Measurements from ENCODE around the gene C1orf21.

The C1orf21 gene

DNA sequence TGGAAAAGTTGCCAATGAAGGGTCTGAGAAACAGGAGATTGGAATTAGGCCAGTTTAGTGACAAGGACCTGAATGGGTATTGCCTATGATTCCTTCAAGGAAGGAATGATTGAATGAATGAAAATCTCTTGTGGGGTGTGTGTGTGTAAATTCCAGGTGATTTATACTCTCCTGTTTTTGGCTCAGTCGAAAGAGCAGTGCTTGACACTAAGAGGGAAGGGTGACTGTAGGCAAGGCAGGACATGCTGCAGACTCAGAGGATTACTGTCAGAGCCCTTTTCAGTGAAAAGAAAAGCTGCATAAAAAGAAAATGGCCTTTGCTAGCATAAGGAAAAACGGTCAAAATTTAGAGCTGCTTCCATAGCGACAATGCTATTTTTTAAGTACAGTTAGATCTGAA is 30.1 kb downstream of the C1orf21 start:
- TF ChIP-seq GATA3 (IDR thresholded peaks at IDR 0.05; ENCODE audit: low read depth, low read length) = no peak
- TF ChIP-seq GATA2 (IDR thresholded peaks at IDR 0.05; ENCODE audit: low read depth, low read length) = no peak

DNA sequence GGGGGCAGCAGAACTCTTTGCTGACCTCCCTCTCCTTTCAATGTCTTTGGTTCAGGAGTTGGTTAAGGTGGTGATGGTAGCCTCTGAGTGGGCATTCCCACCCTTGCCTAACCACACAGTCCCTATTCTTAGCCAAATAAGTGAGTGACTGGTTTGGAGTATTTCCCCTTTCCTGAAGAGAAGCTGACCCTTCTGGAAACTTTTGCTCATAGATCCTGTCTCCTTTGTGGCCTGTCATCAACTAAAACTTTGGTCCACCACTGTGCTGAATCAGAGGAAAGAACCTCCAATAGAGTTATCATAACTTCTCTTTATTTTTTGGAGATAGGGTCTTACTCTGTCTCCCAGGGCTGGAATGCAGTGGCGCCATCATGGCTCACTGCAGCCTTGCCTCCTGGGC is 31.1 kb downstream of the C1orf21 start:
- TF ChIP-seq GATA3 (IDR thresholded peaks at IDR 0.05; ENCODE audit: low read depth, low read length) (no peak), GATA2 (IDR thresholded peaks at IDR 0.05; ENCODE audit: low read depth, low read length) (no peak)

DNA sequence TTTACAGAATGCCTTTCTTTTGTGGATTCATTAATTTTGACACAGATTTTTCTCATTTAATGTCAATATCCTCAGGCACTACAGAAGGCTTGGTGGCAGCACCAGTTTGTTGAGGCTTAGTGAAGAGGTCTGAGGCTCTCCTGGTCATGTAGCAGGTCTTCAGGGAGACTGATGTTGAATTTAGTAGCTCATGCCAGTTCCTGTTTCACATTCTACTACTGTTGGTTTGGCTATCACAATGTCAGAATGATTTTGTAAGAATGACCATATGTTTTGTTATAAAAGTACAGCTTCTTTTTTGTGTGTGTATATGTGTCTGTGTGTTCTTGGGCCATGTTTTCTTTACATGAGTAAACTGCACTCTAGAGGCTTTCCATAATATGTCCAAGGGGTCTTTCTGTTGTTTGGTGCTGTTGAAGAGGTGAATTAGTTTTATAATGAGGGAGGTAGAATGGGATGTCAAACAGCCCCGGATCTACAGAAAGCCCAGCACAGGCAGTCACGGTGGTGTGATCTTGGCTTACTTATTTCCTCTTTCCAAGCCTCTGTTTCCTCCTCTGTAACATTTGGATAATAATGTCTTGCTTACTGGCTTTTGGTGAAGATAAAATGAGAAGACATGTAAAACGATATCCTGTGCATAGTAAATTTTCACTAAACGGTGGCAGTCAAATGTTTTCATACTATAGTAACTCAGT is 32.0 kb downstream of the C1orf21 start:
- no peak for TF ChIP-seq GATA3 (IDR thresholded peaks at IDR 0.05; ENCODE audit: low read depth, low read length)
- TF ChIP-seq GATA2 (IDR thresholded peaks at IDR 0.05; ENCODE audit: low read depth, low read length) = no peak

DNA sequence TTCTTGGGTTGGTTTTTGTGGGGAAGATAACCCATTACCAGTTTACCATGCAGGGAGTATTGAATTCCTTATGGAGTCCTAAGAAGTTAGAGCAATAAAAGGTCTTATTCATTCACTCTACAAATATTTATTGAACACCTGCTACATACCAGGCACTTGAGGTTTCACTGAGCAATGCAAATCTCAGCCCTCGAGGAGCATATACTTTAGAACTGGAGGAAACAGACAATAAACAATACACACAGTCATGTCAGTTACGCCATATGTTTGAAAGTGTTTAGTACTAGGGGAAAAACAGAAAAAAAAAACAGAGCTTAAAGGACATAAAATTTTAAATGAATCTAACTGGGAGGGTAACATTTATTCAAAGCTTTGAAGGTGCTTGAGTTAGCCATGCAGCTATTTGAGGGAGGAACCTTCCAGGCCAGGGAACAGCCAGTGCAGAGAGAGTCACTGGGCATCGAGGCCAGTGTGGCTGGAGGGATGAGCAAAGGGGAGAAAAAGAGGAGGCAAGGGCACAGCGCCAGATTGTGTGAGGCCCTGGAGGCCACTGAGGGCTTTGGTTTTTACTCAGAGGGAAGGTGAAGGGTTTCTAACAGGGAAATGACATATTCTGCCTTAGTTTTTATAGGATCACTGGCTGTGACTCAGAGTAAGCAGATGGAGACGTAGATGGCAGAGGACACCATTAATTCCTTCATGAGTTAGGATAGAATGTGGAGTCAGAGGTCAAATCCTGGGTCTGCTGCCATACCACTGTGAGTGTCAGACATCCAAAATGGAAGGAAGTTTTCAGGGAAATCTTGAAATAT is 32.7 kb downstream of the C1orf21 start:
- TF ChIP-seq GATA2 (IDR thresholded peaks at IDR 0.05; ENCODE audit: low read depth, low read length) (no peak), GATA3 (IDR thresholded peaks at IDR 0.05; ENCODE audit: low read depth, low read length) (no peak)

DNA sequence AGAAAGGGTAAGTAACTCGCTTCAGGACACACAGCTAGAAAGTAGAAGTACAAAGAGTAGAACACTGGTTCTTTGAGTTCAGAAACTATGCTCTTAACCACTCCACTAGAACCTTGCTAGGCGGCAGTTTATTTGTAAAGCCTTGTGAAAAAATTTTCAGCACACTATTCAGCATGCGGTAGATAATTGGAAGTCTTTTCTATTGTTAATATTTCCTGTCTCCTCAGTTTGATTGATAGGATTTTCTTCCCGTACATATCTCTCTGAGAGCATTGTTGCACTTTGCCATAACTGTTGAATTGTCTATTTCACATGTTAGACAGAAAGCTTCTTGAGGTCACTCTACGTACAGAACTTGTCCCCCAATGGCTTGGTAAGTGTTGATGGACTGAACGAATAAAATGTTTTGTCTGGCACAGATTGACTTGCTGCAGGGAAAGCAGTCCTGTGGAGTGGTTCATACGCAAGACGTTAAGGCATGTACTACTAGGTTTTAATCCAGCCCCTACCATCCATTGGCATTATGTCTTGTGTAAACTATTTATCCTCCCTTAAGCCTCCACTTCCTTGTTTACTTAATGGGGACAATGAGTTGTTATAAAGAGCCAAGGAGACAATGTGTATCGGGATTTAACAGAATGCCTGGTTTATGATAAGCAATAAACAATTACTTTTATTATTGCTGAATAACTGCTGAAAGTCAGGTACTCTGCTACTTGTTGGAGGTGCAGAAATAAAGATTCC is 35.8 kb downstream of the C1orf21 start:
- TF ChIP-seq GATA2 (IDR thresholded peaks at IDR 0.05; ENCODE audit: low read depth, low read length) = no peak

DNA sequence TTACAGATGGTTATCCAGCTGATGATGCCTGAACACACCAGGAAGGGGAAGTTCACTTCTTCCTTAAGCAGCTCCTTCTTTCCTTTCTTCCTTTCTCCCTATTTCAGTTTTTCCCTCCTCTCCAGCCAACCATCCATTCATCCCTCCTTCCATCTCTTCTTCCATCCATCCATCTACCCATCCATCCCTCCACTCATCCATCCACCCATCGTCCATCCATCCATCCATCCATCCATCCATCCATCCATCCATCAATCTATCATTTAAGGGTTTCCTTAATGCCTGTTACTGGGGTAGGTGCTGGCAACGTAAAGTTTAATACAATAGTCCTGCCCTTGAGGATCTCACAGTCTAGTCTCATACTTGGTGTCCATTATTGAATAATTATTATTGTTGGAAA is 36.8 kb downstream of the C1orf21 start:
- no peak for TF ChIP-seq GATA3 (IDR thresholded peaks at IDR 0.05; ENCODE audit: low read depth, low read length)
- TF ChIP-seq GATA2 (IDR thresholded peaks at IDR 0.05; ENCODE audit: low read depth, low read length) = no peak

DNA sequence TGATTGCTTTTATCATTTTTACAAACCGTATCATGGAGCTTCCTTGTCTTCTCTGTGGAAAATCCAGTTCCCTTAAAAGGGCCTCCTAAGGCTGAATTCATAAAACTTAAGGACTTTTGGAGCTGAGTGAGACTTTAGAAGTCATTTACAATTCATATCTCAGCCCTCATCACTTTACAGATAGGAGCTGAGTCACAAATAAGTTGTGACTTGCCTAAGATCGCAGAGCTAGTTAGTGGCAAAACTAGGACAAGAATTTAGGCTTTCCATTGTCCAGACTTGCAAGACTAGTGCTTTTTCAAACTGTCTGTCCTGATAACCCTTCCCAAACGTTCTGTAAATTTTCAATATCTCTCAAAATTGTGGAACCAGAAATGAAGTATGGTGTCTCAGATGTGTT is 37.3 kb downstream of the C1orf21 start:
- TF ChIP-seq GATA3 (IDR thresholded peaks at IDR 0.05; ENCODE audit: low read depth, low read length) = no peak
- no peak for TF ChIP-seq GATA2 (IDR thresholded peaks at IDR 0.05; ENCODE audit: low read depth, low read length)

DNA sequence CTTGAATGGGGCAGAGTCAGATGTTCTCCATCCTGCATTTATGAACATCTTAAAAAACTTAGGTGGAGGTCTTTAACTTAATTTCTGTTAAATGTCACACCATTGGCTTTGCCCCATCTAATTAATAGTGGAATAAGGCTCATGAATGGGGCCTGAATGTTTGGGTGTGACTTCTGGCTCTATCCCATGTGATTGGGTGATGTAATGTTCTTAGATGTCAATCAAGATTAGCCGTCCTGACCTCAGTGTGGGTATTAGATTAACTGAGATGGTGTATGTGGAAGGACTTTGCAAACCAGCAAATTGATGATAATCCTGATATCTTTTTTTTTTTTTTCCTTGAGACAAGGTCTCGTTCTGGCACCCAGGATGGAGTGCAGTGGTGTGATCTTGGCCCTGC is 38.1 kb downstream of the C1orf21 start:
- TF ChIP-seq GATA3 (IDR thresholded peaks at IDR 0.05; ENCODE audit: low read depth, low read length) = no peak
- TF ChIP-seq GATA2 (IDR thresholded peaks at IDR 0.05; ENCODE audit: low read depth, low read length) = no peak

DNA sequence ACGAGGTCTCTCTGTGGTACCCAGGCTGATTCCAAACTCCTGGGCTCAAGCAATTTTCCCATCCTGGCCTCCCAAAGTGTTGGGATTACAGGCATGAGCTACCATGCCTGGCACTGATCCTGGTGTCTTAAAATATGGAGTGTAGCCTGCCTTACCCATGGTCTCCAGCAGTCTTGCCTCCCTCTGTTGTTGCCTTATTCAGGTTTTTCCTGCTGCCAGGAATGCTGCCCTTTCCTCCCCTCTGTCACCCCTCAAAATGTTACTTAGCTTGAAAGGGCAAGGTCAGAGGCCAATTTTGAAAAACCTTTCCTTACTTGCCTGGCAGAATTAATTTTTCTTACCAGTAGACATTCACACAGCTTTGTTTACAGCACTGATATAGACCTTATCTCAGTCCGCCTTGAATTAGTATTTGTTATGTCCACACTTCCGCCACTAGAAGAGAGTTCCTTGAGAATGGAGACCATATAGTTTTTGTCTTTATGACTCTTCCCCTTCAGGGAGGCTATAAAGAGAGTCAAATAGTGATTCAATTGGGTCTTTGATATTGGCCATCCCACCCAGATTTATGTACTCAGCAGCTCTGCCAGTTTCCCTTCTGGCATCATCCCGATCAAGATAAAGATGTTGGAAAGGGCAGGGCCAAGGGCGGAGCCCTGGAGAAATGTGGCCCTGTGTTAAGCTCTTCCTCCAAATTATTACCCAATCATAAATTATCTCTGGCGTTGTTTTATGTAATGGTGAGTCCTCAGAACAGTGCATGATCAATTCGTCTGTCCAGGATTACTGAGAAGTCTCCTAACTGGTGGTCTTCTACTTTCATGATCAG is 38.8 kb downstream of the C1orf21 start:
- TF ChIP-seq GATA3 (IDR thresholded peaks at IDR 0.05; ENCODE audit: low read depth, low read length) (0 out of 2 replicates have a peak, but pooled peaks have one; percentile 28), GATA2 (IDR thresholded peaks at IDR 0.05; ENCODE audit: low read depth, low read length) (peak; percentile 85)

DNA sequence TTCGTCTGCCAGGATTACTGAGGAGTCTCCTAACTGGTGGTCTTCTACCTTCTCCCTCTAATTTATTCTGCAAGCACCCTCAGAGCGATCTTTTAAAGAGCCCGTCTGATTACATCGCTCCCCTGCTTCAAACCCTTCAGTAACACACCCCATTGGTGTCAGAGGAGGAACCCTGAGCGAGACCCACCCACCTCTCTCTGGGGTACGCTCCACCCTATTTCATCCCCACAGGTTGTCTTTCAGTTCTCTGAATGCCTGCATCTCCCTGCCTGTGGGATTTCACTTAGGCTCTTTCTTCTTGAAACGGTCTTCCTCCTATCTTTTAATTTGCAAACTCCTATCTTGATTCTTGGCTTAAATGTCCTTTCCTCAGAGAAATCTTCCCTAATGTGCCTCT is 39.4 kb downstream of the C1orf21 start:
- TF ChIP-seq GATA3 (IDR thresholded peaks at IDR 0.05; ENCODE audit: low read depth, low read length) = no peak
- TF ChIP-seq GATA2 (IDR thresholded peaks at IDR 0.05; ENCODE audit: low read depth, low read length) = no peak

DNA sequence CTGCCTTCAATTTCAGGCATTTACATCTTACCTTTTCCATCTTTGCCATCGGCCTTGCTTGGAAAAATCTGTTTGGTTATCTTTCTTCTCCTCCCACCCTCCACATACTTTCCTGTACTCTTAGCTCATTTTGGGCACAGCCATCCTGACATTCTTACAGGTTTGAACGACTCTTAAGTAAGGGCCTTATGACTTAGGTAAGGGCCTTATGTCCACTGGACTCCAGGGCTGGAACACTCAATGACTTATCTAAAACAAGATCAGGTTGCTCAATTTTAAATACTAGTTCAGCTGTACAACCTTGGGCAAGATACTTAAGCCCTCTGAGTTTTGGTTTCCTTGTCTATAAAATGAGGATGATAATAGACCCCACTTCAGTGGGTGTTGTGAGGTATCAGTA is 40.9 kb downstream of the C1orf21 start:
- TF ChIP-seq GATA2 (IDR thresholded peaks at IDR 0.05; ENCODE audit: low read depth, low read length) = no peak
- no peak for TF ChIP-seq GATA3 (IDR thresholded peaks at IDR 0.05; ENCODE audit: low read depth, low read length)

DNA sequence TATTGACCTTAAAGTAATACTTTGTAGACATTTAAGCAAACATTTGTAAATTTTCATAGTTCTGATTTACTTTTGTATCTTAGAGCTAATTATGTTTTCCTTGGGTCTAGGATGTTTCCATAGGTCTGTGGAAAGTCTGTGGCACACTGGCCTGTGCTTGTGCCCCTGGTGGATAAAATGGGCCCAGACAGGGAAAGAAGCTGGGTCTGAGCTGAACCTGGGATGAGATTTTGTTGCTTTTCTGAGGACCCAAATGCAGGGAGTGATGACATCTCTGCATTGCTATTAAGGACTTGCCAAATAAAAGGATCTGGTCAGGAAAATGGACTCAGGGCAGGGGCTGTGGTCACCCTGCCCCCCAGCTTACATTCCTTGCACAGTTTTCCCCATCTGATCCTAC is 41.8 kb downstream of the C1orf21 start:
- TF ChIP-seq GATA3 (IDR thresholded peaks at IDR 0.05; ENCODE audit: low read depth, low read length) (no peak), GATA2 (IDR thresholded peaks at IDR 0.05; ENCODE audit: low read depth, low read length) (no peak)

DNA sequence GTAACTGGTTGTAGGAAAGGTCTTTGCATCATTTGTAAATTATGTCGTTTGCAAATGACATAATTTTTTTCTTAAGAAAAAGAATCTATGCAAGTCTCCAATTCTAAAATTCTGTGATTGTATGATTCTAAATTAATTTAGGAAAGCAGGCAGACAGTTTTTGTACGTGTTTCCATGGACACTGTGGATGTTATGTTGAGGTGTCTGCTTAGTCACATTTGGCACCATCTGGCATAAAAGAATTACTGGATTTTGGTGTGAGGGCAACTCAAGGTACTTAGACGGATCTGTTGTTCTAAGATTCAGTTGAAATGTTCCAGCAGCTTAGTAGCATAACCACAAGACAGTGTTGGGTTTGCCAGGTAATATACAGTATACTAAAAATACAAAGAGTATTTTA is 42.5 kb downstream of the C1orf21 start:
- TF ChIP-seq GATA3 (IDR thresholded peaks at IDR 0.05; ENCODE audit: low read depth, low read length) (no peak), GATA2 (IDR thresholded peaks at IDR 0.05; ENCODE audit: low read depth, low read length) (no peak)
